MV-4-11 (cell line): Measurements from ENCODE around the gene TEX261.

Experiments used
- DNase-seq: peaks from one replicate; lab custom pipeline; 2025; lab: John Stamatoyannopoulos, UW

Gene TEX261

DNA sequence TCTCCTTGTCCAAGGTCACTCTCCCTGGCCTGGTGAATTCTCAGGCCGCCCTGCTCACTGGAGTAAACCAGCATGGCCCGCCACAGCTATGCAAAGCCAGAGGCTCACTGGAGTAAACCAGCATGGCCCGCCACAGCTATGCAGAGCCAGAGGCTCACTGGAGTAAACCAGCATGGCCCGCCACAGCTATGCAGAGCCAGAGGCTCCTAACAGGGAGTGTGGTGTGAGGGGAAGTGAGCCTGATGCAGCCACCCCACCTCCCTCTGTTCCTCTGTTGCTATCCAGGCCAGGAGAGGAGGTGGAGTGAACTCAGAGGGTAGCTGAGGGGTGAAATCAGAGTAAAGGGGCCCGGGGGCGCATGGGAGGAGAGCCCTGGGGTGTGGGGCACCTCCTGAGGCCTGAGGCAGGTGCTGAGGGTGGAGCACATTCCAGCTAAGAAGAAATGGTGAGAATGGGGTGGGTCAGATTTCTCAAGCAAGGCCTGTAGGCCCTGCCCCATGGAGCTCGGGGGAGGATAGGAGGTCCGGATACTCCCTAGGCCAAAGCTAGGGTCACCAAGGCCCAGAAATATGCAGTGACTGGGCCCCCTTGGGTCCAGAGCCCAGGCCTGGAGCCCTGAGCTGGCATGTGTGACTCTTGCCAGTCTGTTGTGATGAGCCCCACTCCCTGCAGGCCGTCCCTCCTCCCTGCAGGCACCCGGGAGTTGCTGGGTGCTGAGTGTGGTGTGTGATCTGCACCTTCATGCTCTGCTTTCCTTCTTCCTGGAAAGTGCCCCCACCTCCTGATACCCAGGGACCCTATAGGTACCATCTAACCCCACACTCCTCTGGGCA is 57.5 kb downstream of the TEX261 start:
- DNase-seq, result peak; percentile 22

DNA sequence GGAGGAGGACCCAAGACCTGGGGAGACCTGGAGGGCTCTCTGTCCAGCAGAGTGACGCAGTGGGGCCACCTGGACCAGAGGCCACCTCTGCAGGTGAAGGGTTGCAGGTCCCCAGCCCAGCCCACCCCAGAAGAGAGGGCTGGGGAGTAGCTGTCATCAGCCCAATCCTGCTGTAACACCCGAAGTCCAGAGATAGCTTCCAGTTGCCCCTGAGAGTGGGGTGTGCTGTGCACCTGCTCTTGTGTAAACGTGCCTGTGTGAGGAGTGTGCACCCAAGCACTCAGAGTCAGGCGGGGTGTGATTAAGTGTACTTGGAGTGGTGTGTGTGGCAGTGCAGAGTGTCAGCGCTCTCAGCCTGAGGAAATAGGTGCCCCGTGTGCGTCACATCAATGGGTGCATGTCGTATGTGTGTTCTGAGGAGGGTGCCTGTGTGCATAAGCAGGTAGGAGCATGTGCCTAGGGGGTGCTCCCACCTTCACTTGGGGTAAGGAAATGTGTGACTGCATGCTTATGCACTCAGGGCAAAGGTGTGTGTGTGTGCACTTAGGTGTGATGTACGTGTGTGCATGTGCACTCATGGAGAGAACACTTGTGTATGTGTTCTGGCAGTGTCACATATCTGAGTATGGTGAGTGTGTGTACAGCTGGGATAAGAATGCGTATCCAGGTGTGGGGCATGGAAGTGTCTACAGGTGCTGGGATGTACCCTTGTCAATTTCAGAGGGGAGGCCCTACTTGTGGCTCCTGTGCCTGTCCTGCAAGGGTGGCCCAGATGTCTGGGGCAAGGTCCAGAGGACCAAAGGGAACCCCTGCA is 58.3 kb downstream of the TEX261 start:
- no peak for DNase-seq
